K562 (cell line): ENCODE measurements around the gene KRTAP9-4. TPM values are rescaled to one million over a fixed set of nuclear protein-coding genes. Genes with fewer than 3 reads are reported as not detected.
A peak's percentile ranks its signal among the peaks of the same experiment; 100 is the strongest.

Source experiments
- ATAC-seq: fragments of 200-7000 bp; cut with Tn5 transposase; 3 replicates; pipeline ENCODE4 v1.9.1; 2020; ENCODE audit warnings: moderate library complexity
- BruUV-seq: library from RNA; stranded (reverse); fragments of 400-500 nt; replicated peaks from 2 replicates; lab custom pipeline; 2021; lab: Mats Ljungman, UMichigan
- CTCF ChIA-PET: fragments of 300-600 bp; formaldehyde crosslinking; extraction: SDS; loops from one replicate; lab custom pipeline; 2021; ENCODE audit warnings: low intra/inter-chr PET ratio; lab: Yijun Ruan, JAX
- POLR2A ChIA-PET: fragments of 300-600, 350-650 bp; sonication (Branson Sonifier 250); formaldehyde crosslinking; extraction: SDS; loops from one replicate; lab custom pipeline; 2021; ENCODE audit warnings: antibody characterized with exemption, inconsistent platforms; lab: Yijun Ruan, JAX
- DNase-seq, 4 experiments: peaks; one replicate each; pipeline versions ENCODE4 v3.0.0 to v3.0.0-alpha.2; 2011 to 2018; ENCODE audit warnings: low spot score in 3 of 4, mixed read lengths in 3 of 4; ENCODE audit errors: extremely low read depth in 1 of 4
- FAIRE-seq: peaks from 2 replicates; lab custom pipeline; 2011; peaks lifted over from hg19 to GRCh38; lab: Jason Lieb, UNC
- H2AFZ ChIP-seq: 2 replicates; pipeline ENCODE4 v1.6.0; 2011; ENCODE audit warnings: low read depth, low read length, control low read depth, inconsistent platforms
- H3K27ac ChIP-seq: fragments of 200-600 bp; 3 replicates; pipeline ENCODE4 v1.8.0; 2011; ENCODE audit warnings: low read depth, mild to moderate bottlenecking, control low read depth, inconsistent platforms, low read length, moderate library complexity, mixed read lengths; ENCODE audit errors: extremely low read depth
- H3K27me3 ChIP-seq, 2 experiments: fragments of 300-600 bp in 1 of 2; 2 replicates in 1 of 2; 3 replicates in 1 of 2; pipeline versions ENCODE4 v1.6.0 to v1.8.0; 2011; ENCODE audit warnings: inconsistent platforms in 2 of 2, low read length in 2 of 2, mild to moderate bottlenecking in 1 of 2, mixed read lengths in 1 of 2, moderate library complexity in 1 of 2; ENCODE audit not compliant: control insufficient read depth in 2 of 2, insufficient read depth in 2 of 2
- H3K36me3 ChIP-seq: fragments of 300-600 bp; 3 replicates; pipeline ENCODE4 v1.8.0; 2011; ENCODE audit warnings: mild to moderate bottlenecking, low read length, inconsistent platforms; ENCODE audit not compliant: control insufficient read depth, insufficient read depth
- H3K4me1 ChIP-seq, 2 experiments: fragments of 200-600 bp in 1 of 2; replicated peaks in 1 of 2; 2 replicates in 1 of 2; 3 replicates in 1 of 2; pipeline versions ENCODE4 v1.5.1 to v1.8.0; 2011; ENCODE audit warnings: inconsistent platforms in 2 of 2, low read length in 2 of 2, mild to moderate bottlenecking in 1 of 2, mixed read lengths in 1 of 2, moderate library complexity in 1 of 2; ENCODE audit not compliant: control insufficient read depth in 2 of 2, insufficient read depth in 2 of 2
- H3K4me2 ChIP-seq: 2 replicates; pipeline ENCODE4 v1.6.1; 2011; ENCODE audit warnings: low read length, control low read depth, inconsistent platforms, mixed read lengths; ENCODE audit not compliant: insufficient read depth
- H3K4me3 ChIP-seq: fragments of 200-600 bp; sonication (generic), shearing (Covaris generic); 2 replicates; pipeline ENCODE4 v1.5.1; 2016; ENCODE audit warnings: control low read depth, inconsistent platforms
- H3K79me2 ChIP-seq: fragments of 200-600 bp; 3 replicates; pipeline ENCODE4 v1.8.0; 2011; ENCODE audit warnings: low read length, inconsistent platforms; ENCODE audit not compliant: control insufficient read depth, insufficient read depth
- H3K9ac ChIP-seq, 2 experiments: 2 replicates each; pipeline versions ENCODE4 v1.6.0 to v1.6.1; 2011; ENCODE audit warnings: low read depth in 2 of 2, low read length in 2 of 2, control low read depth in 1 of 2, inconsistent platforms in 1 of 2, mild to moderate bottlenecking in 1 of 2, mixed read lengths in 1 of 2; ENCODE audit not compliant: insufficient read depth in 1 of 2
- H3K9me1 ChIP-seq: one replicate; pipeline ENCODE4 v1.6.0; 2011; ENCODE audit warnings: inconsistent platforms, mild to moderate bottlenecking, low read length, moderate library complexity; ENCODE audit not compliant: control insufficient read depth, insufficient read depth
- H3K9me3 ChIP-seq: replicated peaks from 2 replicates; pipeline ENCODE4 v1.5.1; 2011; ENCODE audit warnings: low read depth, low read length, inconsistent platforms; ENCODE audit not compliant: control insufficient read depth, insufficient read depth
- H4K20me1 ChIP-seq: replicated peaks from 2 replicates; pipeline ENCODE4 v1.6.1; 2011; ENCODE audit warnings: low read length, inconsistent platforms, mixed read lengths; ENCODE audit not compliant: control insufficient read depth, insufficient read depth
- KAT8 ChIP-seq: fragments of 450-650 bp; IDR thresholded peaks from 2 replicates; pipeline ENCODE4 v1.6.1; 2016; ENCODE audit warnings: low read depth, mild to moderate bottlenecking
- MAX ChIP-seq: sonication (generic); formaldehyde crosslinking; IDR thresholded peaks from 2 replicates; pipeline ENCODE4 v1.9.0; 2022; ENCODE audit warnings: mild to moderate bottlenecking, missing genetic modification reagents
- PHF20 ChIP-seq: fragments of 450-650 bp; IDR thresholded peaks from 2 replicates; pipeline ENCODE4 v1.6.1; 2018; ENCODE audit not compliant: partially characterized antibody
- WGBS: fragments of 100-300 bp; shearing (Covaris generic); methylation state at CpG from one replicate; pipeline ENCODE4 v1.1.6; 2016; ENCODE audit warnings: low coverage, mixed read lengths; ENCODE audit not compliant: insufficient coverage; ENCODE audit errors: missing lambda C conversion rate; 5-methylcytosine and 5-hydroxymethylcytosine counted together
- in situ Hi-C: fragments of 300-500 bp; cut with MboI; formaldehyde crosslinking; loops from 4 replicates; pipeline ENCODE4 v1.15.0; 2018; ENCODE audit warnings: inconsistent platforms, mixed read lengths
- intact Hi-C: fragments of 100-400 bp; cut with micrococcal nuclease; formaldehyde crosslinking; loops from 2 replicates; pipeline ENCODE4 v1.14.2; 2022
- polyA plus RNA-seq, 8 experiments: library from polyadenylated mRNA; depleted of rRNA in 4 of 8; stranded (reverse) in 5 of 8; unstranded in 3 of 8; fragments of >200 nt; fragmentation: Nextera tagmentation in 2 of 8; fragmentation: Illumina TruSeq in 1 of 8; extraction: Ambion mirVana in 2 of 8; extraction: Trizol in 1 of 8; gene quantifications; 2 replicates each; pipeline versions ENCODE4 v1.2.1 to v1.2.3, GENCODE V29; 2011 to 2014; ENCODE audit warnings: inconsistent platforms in 1 of 8, missing spikeins in 1 of 8
- small RNA-seq: library from RNA; depleted of rRNA; stranded (forward); fragments of <200 nt; gene quantifications from one replicate; pipeline ENCODE3, GENCODE V24; 2014
- total RNA-seq, 7 experiments: library from RNA; depleted of rRNA in 6 of 7; stranded (reverse); fragments of >200 nt in 6 of 7; fragmentation: Illumina TruSeq in 2 of 7; extraction: Trizol in 2 of 7; gene quantifications; 2 replicates each; pipeline versions ENCODE4 v1.2.1 to v1.2.3, GENCODE V29; 2011 to 2021; ENCODE audit warnings: low replicate concordance in 1 of 7
- TF ChIP-seq, protein P1 (sequence below), 3 experiments: IDR thresholded peaks in 2 of 3; conservative IDR thresholded peaks in 1 of 3; 2 replicates each; pipeline ENCODE4 v1.5.1; 2011 to 2012; ENCODE audit warnings: low read length in 3 of 3, mild to moderate bottlenecking in 3 of 3, control low read depth in 2 of 3, improper control_type of control experiment in 1 of 3, inconsistent platforms in 1 of 3, low read depth in 1 of 3, mixed read lengths in 1 of 3, moderate library complexity in 1 of 3; ENCODE audit not compliant: insufficient read depth in 2 of 3

Gene KRTAP9-4
- total and polyA plus RNA-seq, 9 of the 15 experiments (the other 6 are each of a cell fraction or from before 2014, with no cell fraction given) = not detected

DNA sequence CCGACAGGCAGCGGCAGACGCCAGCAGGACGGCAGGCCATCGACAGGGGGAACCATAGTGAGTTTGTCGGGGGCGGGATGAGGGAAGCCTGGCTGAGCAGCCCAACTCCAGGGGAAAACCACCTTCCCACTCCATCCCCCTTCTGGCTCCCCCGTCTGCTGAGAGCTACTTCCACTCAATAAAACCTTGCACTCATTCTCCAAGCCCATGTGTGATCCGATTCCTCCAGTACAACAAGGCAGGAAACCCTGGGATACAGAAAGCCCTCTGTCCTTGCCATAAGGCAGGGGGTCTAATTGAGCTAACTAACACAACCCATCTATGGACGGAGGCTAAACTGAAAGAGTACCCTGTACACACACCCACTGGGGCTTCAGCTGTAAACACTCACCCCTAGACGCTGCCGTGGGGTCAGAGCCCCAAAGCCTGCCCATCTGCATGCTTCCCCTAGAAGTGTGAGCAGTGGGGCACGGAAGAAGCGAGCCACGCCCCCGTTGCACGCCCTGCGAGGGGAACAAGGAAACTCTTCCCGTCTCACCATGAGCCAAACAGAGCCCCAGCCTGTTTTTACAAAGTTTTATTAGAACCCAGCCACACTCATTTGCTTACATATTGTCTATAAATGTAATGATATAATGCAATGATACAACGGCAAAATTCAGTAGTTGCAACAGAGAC, 49.1 kb downstream of the KRTAP9-4 start:
- Histone ChIP-seq H3K4me1 (no peaks in the 10 kb centered on the region), H2AFZ (no peak overlapping the region), H3K9me1 (no peaks in the 10 kb centered on the region), H3K9ac (no peak overlapping the region), H3K4me3 (no peak overlapping the region), H3K27ac (no peak overlapping the region), H3K36me3 (no peaks in the 10 kb centered on the region), H4K20me1 (no peaks in the 10 kb centered on the region), H3K27me3 (peaks cover 0 to 27% of the 10 kb centered on the region in 2 experiments; a peak in 2 of 5 replicates), H3K9me3 (no peaks in the 10 kb centered on the region), H3K4me2 (no peak overlapping the region), H3K79me2 (no peaks in the 10 kb centered on the region)
- TF ChIP-seq, protein P1, sequence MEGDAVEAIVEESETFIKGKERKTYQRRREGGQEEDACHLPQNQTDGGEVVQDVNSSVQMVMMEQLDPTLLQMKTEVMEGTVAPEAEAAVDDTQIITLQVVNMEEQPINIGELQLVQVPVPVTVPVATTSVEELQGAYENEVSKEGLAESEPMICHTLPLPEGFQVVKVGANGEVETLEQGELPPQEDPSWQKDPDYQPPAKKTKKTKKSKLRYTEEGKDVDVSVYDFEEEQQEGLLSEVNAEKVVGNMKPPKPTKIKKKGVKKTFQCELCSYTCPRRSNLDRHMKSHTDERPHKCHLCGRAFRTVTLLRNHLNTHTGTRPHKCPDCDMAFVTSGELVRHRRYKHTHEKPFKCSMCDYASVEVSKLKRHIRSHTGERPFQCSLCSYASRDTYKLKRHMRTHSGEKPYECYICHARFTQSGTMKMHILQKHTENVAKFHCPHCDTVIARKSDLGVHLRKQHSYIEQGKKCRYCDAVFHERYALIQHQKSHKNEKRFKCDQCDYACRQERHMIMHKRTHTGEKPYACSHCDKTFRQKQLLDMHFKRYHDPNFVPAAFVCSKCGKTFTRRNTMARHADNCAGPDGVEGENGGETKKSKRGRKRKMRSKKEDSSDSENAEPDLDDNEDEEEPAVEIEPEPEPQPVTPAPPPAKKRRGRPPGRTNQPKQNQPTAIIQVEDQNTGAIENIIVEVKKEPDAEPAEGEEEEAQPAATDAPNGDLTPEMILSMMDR (IDR thresholded peaks at IDR 0.05 in 2 of 3, conservative IDR thresholded peaks at IDR 0.05 in 1 of 3; ENCODE audit: insufficient read depth in 2 of 3, low read depth in 1 of 3, low read length in 3 of 3) = 0 out of 6 replicates have a peak, but pooled peaks of 2 of the 3 experiments have one; percentile 2 to 15
- TF ChIP-seq MAX (CRISPR knock-in tag) = no peak
- TF ChIP-seq KAT8 = no peak
- TF ChIP-seq PHF20 = no peak
- in situ Hi-C loops (loop anchor here (5.0 kb wide), 1 partner anchor 56 kb away; no protein-coding TSS in a partner anchor), intact Hi-C loops (no loop called here)
- 2% methylated on average over 20 of the region's 20 CpGs for WGBS
- POLR2A ChIA-PET = no interaction called here
- no peak for FAIRE-seq
- CTCF ChIA-PET = no interaction called here
- DNase-seq = no peak
- no TSS peak for BruUV-seq
- no peak for ATAC-seq

Small RNAs within 50 kb of the gene (small RNA-seq; reads per million reads assigned to genes)
- gene KRTAP9-10P = not detected

Other genes starting within 250 kb of the KRTAP9-4 start
Only the 7 nearest of the 41 such genes appear.
- gene KRTAP9-2, start 23.0 kb upstream of the KRTAP9-4 start, total RNA-seq (2014; rRNA removed) = not detected in 2 replicates
- gene KRTAP9-2, start 23.0 kb upstream of the KRTAP9-4 start, total RNA-seq (2014; rRNA removed; fragmentation: Illumina TruSeq; extraction: Trizol) = not detected in 2 replicates
- not detected in 2 replicates for gene KRTAP9-2, start 23.0 kb upstream of the KRTAP9-4 start, total RNA-seq (2015; rRNA removed; fragmentation: Illumina TruSeq; extraction: Trizol)
- not detected in 2 replicates for gene KRTAP9-2, start 23.0 kb upstream of the KRTAP9-4 start, total RNA-seq (2021)
- not detected in 2 replicates for gene KRTAP9-2, start 23.0 kb upstream of the KRTAP9-4 start, polyA plus RNA-seq (2011; rRNA removed)
- gene KRTAP9-2, start 23.0 kb upstream of the KRTAP9-4 start, polyA plus RNA-seq (2014; fragmentation: Illumina TruSeq; extraction: Trizol) = not detected in 2 replicates
- gene KRTAP9-2, start 23.0 kb upstream of the KRTAP9-4 start, polyA plus RNA-seq (2014; fragmentation: Nextera tagmentation; extraction: Ambion mirVana) = not detected
- gene KRTAP9-2, start 23.0 kb upstream of the KRTAP9-4 start, polyA plus RNA-seq (2014; rRNA removed) = not detected in 2 replicates
- gene KRTAP9-3, start 17.2 kb upstream of the KRTAP9-4 start, total RNA-seq (2014; rRNA removed) = not detected in 2 replicates
- gene KRTAP9-3, start 17.2 kb upstream of the KRTAP9-4 start, total RNA-seq (2014; rRNA removed; fragmentation: Illumina TruSeq; extraction: Trizol) = not detected in 2 replicates
- gene KRTAP9-3, start 17.2 kb upstream of the KRTAP9-4 start, total RNA-seq (2015; rRNA removed; fragmentation: Illumina TruSeq; extraction: Trizol) = not detected in 2 replicates
- gene KRTAP9-3, start 17.2 kb upstream of the KRTAP9-4 start, total RNA-seq (2021) = not detected in 2 replicates
- not detected in 2 replicates for gene KRTAP9-3, start 17.2 kb upstream of the KRTAP9-4 start, polyA plus RNA-seq (2011; rRNA removed)
- not detected in 2 replicates for gene KRTAP9-3, start 17.2 kb upstream of the KRTAP9-4 start, polyA plus RNA-seq (2014; fragmentation: Illumina TruSeq; extraction: Trizol)
- gene KRTAP9-3, start 17.2 kb upstream of the KRTAP9-4 start, polyA plus RNA-seq (2014; fragmentation: Nextera tagmentation; extraction: Ambion mirVana) = not detected
- gene KRTAP9-3, start 17.2 kb upstream of the KRTAP9-4 start, polyA plus RNA-seq (2014; rRNA removed) = not detected in 2 replicates
- not detected in 2 replicates for gene KRTAP9-8, start 11.7 kb upstream of the KRTAP9-4 start, total RNA-seq (2014; rRNA removed)
- gene KRTAP9-8, start 11.7 kb upstream of the KRTAP9-4 start, total RNA-seq (2014; rRNA removed; fragmentation: Illumina TruSeq; extraction: Trizol) = not detected in 2 replicates
- gene KRTAP9-8, start 11.7 kb upstream of the KRTAP9-4 start, total RNA-seq (2015; rRNA removed; fragmentation: Illumina TruSeq; extraction: Trizol) = not detected in 2 replicates
- gene KRTAP9-8, start 11.7 kb upstream of the KRTAP9-4 start, total RNA-seq (2021) = not detected in 2 replicates
- not detected in 2 replicates for gene KRTAP9-8, start 11.7 kb upstream of the KRTAP9-4 start, polyA plus RNA-seq (2011; rRNA removed)
- not detected in 2 replicates for gene KRTAP9-8, start 11.7 kb upstream of the KRTAP9-4 start, polyA plus RNA-seq (2014; fragmentation: Illumina TruSeq; extraction: Trizol)
- not detected for gene KRTAP9-8, start 11.7 kb upstream of the KRTAP9-4 start, polyA plus RNA-seq (2014; fragmentation: Nextera tagmentation; extraction: Ambion mirVana)
- not detected in 2 replicates for gene KRTAP9-8, start 11.7 kb upstream of the KRTAP9-4 start, polyA plus RNA-seq (2014; rRNA removed)
- not detected in 2 replicates for gene KRTAP9-9, start 5.7 kb downstream of the KRTAP9-4 start, total RNA-seq (2014; rRNA removed)
- gene KRTAP9-9, start 5.7 kb downstream of the KRTAP9-4 start, total RNA-seq (2014; rRNA removed; fragmentation: Illumina TruSeq; extraction: Trizol) = not detected in 2 replicates
- gene KRTAP9-9, start 5.7 kb downstream of the KRTAP9-4 start, total RNA-seq (2015; rRNA removed; fragmentation: Illumina TruSeq; extraction: Trizol) = not detected in 2 replicates
- gene KRTAP9-9, start 5.7 kb downstream of the KRTAP9-4 start, total RNA-seq (2021) = not detected in 2 replicates
- not detected in 2 replicates for gene KRTAP9-9, start 5.7 kb downstream of the KRTAP9-4 start, polyA plus RNA-seq (2011; rRNA removed)
- gene KRTAP9-9, start 5.7 kb downstream of the KRTAP9-4 start, polyA plus RNA-seq (2014; fragmentation: Illumina TruSeq; extraction: Trizol) = not detected in 2 replicates
- not detected for gene KRTAP9-9, start 5.7 kb downstream of the KRTAP9-4 start, polyA plus RNA-seq (2014; fragmentation: Nextera tagmentation; extraction: Ambion mirVana)
- gene KRTAP9-9, start 5.7 kb downstream of the KRTAP9-4 start, polyA plus RNA-seq (2014; rRNA removed) = not detected in 2 replicates
- gene KRTAP9-6, start 15.7 kb downstream of the KRTAP9-4 start, total RNA-seq (2014; rRNA removed) = not detected in 2 replicates
- not detected in 2 replicates for gene KRTAP9-6, start 15.7 kb downstream of the KRTAP9-4 start, total RNA-seq (2014; rRNA removed; fragmentation: Illumina TruSeq; extraction: Trizol)
- gene KRTAP9-6, start 15.7 kb downstream of the KRTAP9-4 start, total RNA-seq (2015; rRNA removed; fragmentation: Illumina TruSeq; extraction: Trizol) = not detected in 2 replicates
- gene KRTAP9-6, start 15.7 kb downstream of the KRTAP9-4 start, total RNA-seq (2021) = not detected in 2 replicates
- not detected in 2 replicates for gene KRTAP9-6, start 15.7 kb downstream of the KRTAP9-4 start, polyA plus RNA-seq (2011; rRNA removed)
- not detected in 2 replicates for gene KRTAP9-6, start 15.7 kb downstream of the KRTAP9-4 start, polyA plus RNA-seq (2014; fragmentation: Illumina TruSeq; extraction: Trizol)
- not detected for gene KRTAP9-6, start 15.7 kb downstream of the KRTAP9-4 start, polyA plus RNA-seq (2014; fragmentation: Nextera tagmentation; extraction: Ambion mirVana)
- gene KRTAP9-6, start 15.7 kb downstream of the KRTAP9-4 start, polyA plus RNA-seq (2014; rRNA removed) = not detected in 2 replicates
- not detected in 2 replicates for gene KRTAP9-7, start 26.0 kb downstream of the KRTAP9-4 start, total RNA-seq (2014; rRNA removed)
- gene KRTAP9-7, start 26.0 kb downstream of the KRTAP9-4 start, total RNA-seq (2014; rRNA removed; fragmentation: Illumina TruSeq; extraction: Trizol) = not detected in 2 replicates
- gene KRTAP9-7, start 26.0 kb downstream of the KRTAP9-4 start, total RNA-seq (2015; rRNA removed; fragmentation: Illumina TruSeq; extraction: Trizol) = not detected in 2 replicates
- gene KRTAP9-7, start 26.0 kb downstream of the KRTAP9-4 start, total RNA-seq (2021) = not detected in 2 replicates
- not detected in 2 replicates for gene KRTAP9-7, start 26.0 kb downstream of the KRTAP9-4 start, polyA plus RNA-seq (2011; rRNA removed)
- not detected in 2 replicates for gene KRTAP9-7, start 26.0 kb downstream of the KRTAP9-4 start, polyA plus RNA-seq (2014; fragmentation: Illumina TruSeq; extraction: Trizol)
- not detected for gene KRTAP9-7, start 26.0 kb downstream of the KRTAP9-4 start, polyA plus RNA-seq (2014; fragmentation: Nextera tagmentation; extraction: Ambion mirVana)
- not detected in 2 replicates for gene KRTAP9-7, start 26.0 kb downstream of the KRTAP9-4 start, polyA plus RNA-seq (2014; rRNA removed)
- not detected in 2 replicates for gene KRTAP29-1, start 53.2 kb downstream of the KRTAP9-4 start, total RNA-seq (2014; rRNA removed)
- gene KRTAP29-1, start 53.2 kb downstream of the KRTAP9-4 start, total RNA-seq (2014; rRNA removed; fragmentation: Illumina TruSeq; extraction: Trizol) = not detected in 2 replicates
- not detected in 2 replicates for gene KRTAP29-1, start 53.2 kb downstream of the KRTAP9-4 start, total RNA-seq (2015; rRNA removed; fragmentation: Illumina TruSeq; extraction: Trizol)
- not detected in 2 replicates for gene KRTAP29-1, start 53.2 kb downstream of the KRTAP9-4 start, total RNA-seq (2021)
- gene KRTAP29-1, start 53.2 kb downstream of the KRTAP9-4 start, polyA plus RNA-seq (2011; rRNA removed) = not detected in 2 replicates
- gene KRTAP29-1, start 53.2 kb downstream of the KRTAP9-4 start, polyA plus RNA-seq (2014; fragmentation: Illumina TruSeq; extraction: Trizol) = not detected in 2 replicates
- gene KRTAP29-1, start 53.2 kb downstream of the KRTAP9-4 start, polyA plus RNA-seq (2014; fragmentation: Nextera tagmentation; extraction: Ambion mirVana) = not detected
- gene KRTAP29-1, start 53.2 kb downstream of the KRTAP9-4 start, polyA plus RNA-seq (2014; rRNA removed) = not detected in 2 replicates